Urinary bladder (tissue), 4 donors: ENCODE data around the gene GSPT1. TPM values are rescaled to one million over a fixed set of nuclear protein-coding genes. Genes with fewer than 3 reads are reported as not detected.

Source experiments
- DNase-seq: peaks from one replicate; pipeline ENCODE4 v3.0.0-alpha.2; 2015; ENCODE audit errors: extremely low spot score
- H3K27ac ChIP-seq: one replicate; pipeline ENCODE4 v1.5.1; 2013; ENCODE audit warnings: low read depth, mild to moderate bottlenecking, moderate library complexity
- H3K36me3 ChIP-seq: one replicate; pipeline ENCODE4 v1.6.1; 2013; ENCODE audit warnings: mild to moderate bottlenecking, moderate library complexity; ENCODE audit not compliant: insufficient read depth
- H3K4me1 ChIP-seq: one replicate; pipeline ENCODE4 v1.6.1; 2013; ENCODE audit warnings: mild to moderate bottlenecking, moderate library complexity; ENCODE audit not compliant: insufficient read depth
- H3K4me3 ChIP-seq: one replicate; pipeline ENCODE4 v1.5.1; 2013; ENCODE audit warnings: low read depth, low read length
- WGBS: extraction: QIAGEN DNeasy Blood & Tissue Kit; methylation state at CpG from one replicate; pipeline ENCODE4 v1.1.7; 2013; 5-methylcytosine and 5-hydroxymethylcytosine counted together
- polyA plus RNA-seq: library from polyadenylated mRNA; stranded (reverse); fragments of 200-250 nt; gene quantifications from one replicate; pipeline ENCODE4 v1.2.3, GENCODE V29; 2013
- total RNA-seq: library from RNA; depleted of rRNA; stranded (reverse); fragments of >200 nt; gene quantifications from one replicate; pipeline ENCODE4 v1.2.3, GENCODE V29; 2014
- donor health status: healthy with polysubstance abuse.
- donor health status: healthy.

The GSPT1 gene
- total and polyA plus RNA-seq, 2 donors: 44.5 to 61.4 TPM

DNA sequence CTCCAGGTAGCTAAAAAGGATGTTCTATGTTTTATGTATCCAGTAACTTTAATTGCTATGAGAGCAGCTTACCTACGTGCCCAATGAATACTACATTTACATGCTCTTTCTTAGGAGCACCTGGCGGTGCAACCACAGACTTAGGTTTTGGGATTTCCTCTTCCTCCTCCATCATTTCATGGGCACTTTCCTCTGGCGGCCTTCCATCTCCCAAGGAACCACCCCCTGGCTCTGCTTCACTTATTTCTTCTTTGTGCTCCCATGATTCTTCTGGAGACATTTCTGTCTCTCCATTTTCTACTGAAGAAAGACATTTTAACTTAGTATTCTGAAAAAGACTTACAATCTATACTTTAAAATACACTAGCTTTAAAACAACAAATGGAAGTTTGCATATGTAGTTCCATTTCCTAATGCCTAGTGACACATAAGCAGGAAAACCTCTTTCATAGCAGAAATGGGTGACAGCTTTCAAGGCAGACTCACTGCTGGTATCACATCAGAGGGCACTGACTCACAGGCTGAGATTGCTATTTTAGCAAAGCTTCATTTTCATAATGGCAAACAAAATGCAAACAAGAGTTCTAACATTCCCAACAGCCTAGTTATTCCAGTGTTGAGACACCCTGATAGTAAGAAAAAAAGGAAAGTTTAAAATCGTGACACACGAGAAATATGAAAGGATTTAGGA lies 19.1 kb downstream of the GSPT1 start:
- Histone ChIP-seq H3K4me1 (no peaks in the 10 kb centered on the region), H3K36me3 (no peaks in the 10 kb centered on the region), H3K4me3 (no peak overlapping the region), H3K27ac (no peak overlapping the region)
- DNase-seq: no peak
- WGBS: 78% methylated on average over 5 of the region's 5 CpGs

DNA sequence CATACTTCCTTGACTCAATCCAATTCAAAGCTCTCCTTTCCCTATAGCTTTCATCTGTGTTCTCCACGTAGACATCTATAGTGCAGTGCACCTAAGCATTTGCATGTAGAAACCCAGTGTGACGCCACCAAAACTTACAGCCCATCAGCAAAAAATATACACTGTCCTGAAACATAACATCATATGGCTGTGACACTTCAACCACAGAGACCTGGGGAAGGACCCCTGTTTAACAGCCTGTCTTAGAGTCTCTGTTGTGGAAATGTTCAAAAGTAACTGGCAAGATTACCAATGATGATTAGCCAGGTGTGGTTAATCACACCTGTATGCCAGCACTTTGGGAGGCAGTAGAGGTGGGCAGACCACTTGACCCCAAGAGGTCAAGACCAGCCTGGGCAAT lies 22.2 kb downstream of the GSPT1 start:
- Histone ChIP-seq H3K4me3 (no peak overlapping the region), H3K27ac (no peak overlapping the region), H3K4me1 (no peaks in the 10 kb centered on the region), H3K36me3 (no peaks in the 10 kb centered on the region)
- 99% methylated on average over 2 of the region's 2 CpGs for WGBS
- DNase-seq: no peak

DNA sequence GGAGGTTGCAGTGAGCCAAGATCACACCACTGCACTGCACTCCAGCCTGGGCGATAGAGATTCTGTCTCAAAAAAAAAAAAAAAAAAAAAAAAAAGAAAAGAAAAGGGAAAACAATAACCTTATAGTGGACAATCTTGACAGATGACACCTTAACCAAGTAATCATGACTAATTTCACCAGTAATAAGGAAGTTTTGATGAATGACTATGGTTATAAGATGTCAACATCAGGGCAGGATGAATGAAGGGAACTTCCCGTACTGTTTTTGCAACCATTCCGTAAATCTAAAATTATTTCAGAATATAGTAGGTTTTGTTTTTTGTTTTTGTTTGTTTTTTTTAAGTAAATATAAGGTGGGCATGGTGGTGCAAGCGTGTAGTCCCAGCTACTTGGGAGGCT lies 23.0 kb downstream of the GSPT1 start:
- Histone ChIP-seq H3K4me1 (no peaks in the 10 kb centered on the region), H3K36me3 (no peaks in the 10 kb centered on the region), H3K4me3 (no peak overlapping the region), H3K27ac (no peak overlapping the region)
- WGBS: 71% methylated on average over 4 of the region's 4 CpGs
- DNase-seq: no peak

DNA sequence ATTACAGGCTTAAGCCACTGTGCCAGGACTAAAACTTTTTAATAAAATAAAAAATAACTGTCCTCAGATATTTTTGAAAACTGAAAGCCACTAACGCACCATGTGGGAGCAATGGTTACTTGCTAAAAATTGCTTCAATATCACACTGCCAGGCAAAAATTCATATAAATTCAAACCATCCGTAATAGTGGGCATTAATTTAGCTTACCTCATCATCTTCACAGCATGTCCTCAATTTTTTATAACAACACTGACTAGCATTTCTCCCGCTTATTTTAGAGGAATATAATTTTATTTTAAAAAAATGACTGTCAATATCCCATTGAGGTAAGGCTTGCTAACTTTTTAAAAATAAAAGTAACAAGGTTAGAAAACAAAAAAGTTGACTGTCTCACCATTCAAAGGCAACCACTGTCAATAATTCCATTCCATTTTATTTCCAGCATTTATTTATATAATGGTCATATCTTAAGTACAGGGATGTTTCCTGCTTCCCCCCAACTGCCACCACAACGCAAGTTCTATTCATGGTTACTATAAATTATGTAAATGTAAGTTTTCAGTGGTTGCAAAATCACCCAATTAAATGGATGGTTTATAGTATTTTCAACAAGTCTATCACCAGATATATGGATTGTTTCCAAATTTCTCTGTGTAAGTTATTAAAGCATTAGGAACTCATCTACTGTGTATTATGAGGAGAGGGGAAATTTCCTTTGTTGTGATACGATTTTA lies 25.4 kb downstream of the GSPT1 start:
- no peak for DNase-seq
- H3K36me3 ChIP-seq: peaks cover 2% of the 10 kb centered on the region
- no peaks in the 10 kb centered on the region for H3K4me1 ChIP-seq
- no peak overlapping the region for H3K27ac ChIP-seq
- WGBS: 81% methylated on average over 5 of the region's 5 CpGs
- no peak overlapping the region for H3K4me3 ChIP-seq

DNA sequence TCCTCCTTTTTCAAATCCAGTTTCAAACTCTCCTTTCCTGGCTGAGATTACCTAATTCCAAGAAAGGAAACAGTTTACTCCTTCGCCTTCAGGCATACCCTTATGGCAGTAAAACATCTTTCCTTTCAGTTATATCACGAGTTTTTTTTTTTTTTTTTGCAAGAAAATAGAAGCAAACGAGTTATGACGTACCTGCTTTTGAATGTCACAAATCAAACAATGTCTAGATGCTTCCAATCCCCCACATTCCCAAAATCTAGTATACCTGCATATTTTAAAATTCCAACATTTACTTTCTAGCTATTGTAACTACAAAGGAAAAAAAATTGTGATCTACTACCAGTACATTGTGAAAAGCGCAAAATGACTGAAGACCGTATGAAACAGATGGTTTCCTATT lies 28.9 kb downstream of the GSPT1 start:
- no peak overlapping the region for H3K4me3 ChIP-seq
- H3K36me3 ChIP-seq: peaks cover 2% of the 10 kb centered on the region
- no peak for DNase-seq
- no peak overlapping the region for H3K27ac ChIP-seq
- 89% methylated on average over 6 of the region's 6 CpGs for WGBS
- no peaks in the 10 kb centered on the region for H3K4me1 ChIP-seq

DNA sequence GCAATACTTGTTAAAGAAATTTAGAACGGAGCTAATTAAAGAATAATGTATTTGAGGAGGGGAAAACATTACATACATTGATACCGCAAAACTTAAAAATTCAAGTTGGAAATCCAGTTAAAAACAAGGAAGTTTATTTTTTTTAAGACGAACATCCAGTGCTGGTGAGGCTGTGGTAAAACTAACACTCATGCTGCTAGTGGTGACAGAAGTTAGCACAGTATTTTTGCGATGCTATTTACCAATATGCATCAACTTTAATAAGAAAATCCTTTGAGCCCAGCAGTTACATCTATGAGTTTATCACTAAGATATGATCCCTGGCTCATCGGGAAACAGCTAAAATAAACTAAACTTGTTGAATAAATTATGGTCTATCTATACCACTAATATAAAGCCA lies 31.7 kb downstream of the GSPT1 start:
- 97% methylated on average over 5 of the region's 5 CpGs for whole genome bisulfite sequencing
- peaks cover 2% of the 10 kb centered on the region for H3K36me3 ChIP-seq
- no peaks in the 10 kb centered on the region for H3K4me1 ChIP-seq
- no peak overlapping the region for H3K27ac ChIP-seq
- DNase-seq: no peak
- H3K4me3 ChIP-seq: no peak overlapping the region

DNA sequence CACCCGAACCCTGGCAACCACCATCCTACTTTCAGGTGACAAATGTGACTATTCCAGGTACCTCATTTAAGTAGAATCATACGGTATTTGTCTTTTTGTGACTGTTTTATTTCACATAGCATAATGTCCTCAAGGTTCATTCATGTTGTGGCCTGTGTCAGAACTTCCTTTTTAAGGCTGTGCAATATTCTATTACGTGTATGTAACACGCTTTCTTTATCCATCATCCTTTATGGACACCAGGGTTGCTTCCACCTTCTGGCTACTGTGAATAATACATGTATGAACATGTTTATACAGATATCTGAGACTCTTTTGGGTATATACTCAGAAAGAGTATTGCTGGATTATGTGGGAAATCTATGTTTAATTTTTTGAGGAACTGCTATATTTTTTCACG lies 35.7 kb downstream of the GSPT1 start:
- no peak overlapping the region for H3K4me3 ChIP-seq
- no peaks in the 10 kb centered on the region for H3K4me1 ChIP-seq
- WGBS: 92% methylated on average over 5 of the region's 5 CpGs
- H3K36me3 ChIP-seq: peaks cover 9% of the 10 kb centered on the region
- no peak overlapping the region for H3K27ac ChIP-seq
- DNase-seq: no peak

DNA sequence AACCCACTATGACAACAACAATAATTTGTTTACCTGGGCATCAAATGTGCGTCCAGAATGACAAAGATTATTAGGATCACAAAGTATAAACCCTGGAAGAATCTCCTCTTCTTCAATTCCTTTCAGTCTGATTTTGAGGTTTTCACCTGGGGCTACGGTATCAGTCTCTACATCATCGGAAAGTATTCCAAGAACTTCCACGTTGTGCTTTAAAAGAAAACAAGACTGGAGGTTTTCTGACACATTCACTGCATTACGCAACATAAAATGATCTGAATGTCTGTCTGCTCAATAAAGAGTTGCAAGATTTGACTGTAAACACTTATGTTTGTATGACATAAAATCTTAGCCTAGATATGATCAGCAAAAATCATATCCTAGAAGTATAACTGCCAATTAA lies 38.4 kb downstream of the GSPT1 start:
- peaks cover 9% of the 10 kb centered on the region for H3K36me3 ChIP-seq
- 86% methylated on average over 5 of the region's 5 CpGs for WGBS

DNA sequence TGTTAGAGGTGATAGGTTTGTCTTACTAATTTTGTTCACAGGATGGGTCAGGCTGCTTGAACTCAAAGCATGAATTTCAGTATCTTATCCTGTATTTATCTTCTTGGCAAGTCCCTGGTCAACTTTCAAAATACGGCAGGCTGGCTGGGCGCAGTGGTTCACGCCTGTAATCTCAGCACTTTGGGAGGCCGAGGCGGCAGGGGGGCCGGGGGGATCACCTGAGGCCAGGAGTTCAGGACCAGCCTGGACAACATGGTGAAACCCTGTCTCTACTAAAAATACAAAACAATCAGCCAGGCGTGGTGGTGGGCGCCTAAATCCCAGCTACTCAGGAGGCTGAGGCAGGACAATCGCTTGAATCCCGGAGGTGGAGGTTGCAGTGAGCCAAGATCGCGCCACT lies 39.5 kb downstream of the GSPT1 start:
- WGBS: 87% methylated on average over 12 of the region's 12 CpGs
- DNase-seq: no peak
- H3K36me3 ChIP-seq: peaks cover 9% of the 10 kb centered on the region
- H3K27ac ChIP-seq: no peak overlapping the region
- H3K4me3 ChIP-seq: no peak overlapping the region
- H3K4me1 ChIP-seq: no peaks in the 10 kb centered on the region

More for the DNA sequence above, 38.4 kb downstream of the GSPT1 start:
- no peak for DNase-seq
- H3K4me3 ChIP-seq: no peak overlapping the region
- H3K27ac ChIP-seq: no peak overlapping the region
- H3K4me1 ChIP-seq: no peaks in the 10 kb centered on the region

DNA sequence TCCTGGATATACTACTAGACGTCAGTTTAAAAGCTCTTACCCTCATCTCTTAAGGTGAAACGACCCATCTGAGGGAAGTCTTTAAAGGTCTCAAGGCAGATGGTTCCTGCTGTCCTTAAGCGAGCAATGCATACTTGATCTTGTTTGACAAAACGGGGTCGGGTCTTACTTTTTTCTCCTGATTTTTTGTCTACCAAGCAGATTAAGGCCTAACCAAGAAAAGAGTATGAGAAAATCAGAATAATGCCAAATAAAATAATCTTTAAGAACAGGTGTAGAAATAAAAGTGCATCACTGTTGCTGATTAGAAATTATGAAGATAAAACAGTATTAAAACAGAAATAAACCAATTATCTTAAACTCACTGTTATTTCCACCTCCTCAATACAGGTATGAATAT lies 40.0 kb downstream of the GSPT1 start:
- peaks cover 9% of the 10 kb centered on the region for H3K36me3 ChIP-seq
- WGBS: 79% methylated on average over 5 of the region's 5 CpGs
- no peak overlapping the region for H3K27ac ChIP-seq
- H3K4me1 ChIP-seq: no peaks in the 10 kb centered on the region
- no peak for DNase-seq
- H3K4me3 ChIP-seq: no peak overlapping the region

DNA sequence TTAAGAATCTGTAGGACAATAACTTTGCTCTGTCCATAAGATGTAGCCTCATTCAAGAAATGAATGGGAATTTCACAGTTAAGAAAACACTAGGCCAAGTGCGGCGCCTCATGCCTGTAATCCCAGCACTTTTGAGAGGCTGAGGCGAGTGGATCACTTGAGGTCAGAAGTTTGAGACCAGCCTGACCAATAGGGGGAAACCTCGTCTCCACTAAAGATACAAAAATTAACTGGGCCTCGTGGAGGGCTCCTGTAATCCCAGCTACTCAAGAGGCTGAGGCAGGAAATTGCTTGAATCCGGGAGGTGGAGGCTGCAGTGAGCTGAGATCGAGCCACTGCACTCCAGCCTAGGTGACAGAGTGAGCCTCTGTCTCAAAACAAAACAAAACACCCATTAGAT lies 44.6 kb downstream of the GSPT1 start:
- Histone ChIP-seq H3K27ac (no peak overlapping the region), H3K36me3 (peaks cover 5% of the 10 kb centered on the region), H3K4me1 (no peaks in the 10 kb centered on the region), H3K4me3 (no peak overlapping the region)
- no peak for DNase-seq
- WGBS: 34% methylated on average over 7 of the region's 7 CpGs

DNA sequence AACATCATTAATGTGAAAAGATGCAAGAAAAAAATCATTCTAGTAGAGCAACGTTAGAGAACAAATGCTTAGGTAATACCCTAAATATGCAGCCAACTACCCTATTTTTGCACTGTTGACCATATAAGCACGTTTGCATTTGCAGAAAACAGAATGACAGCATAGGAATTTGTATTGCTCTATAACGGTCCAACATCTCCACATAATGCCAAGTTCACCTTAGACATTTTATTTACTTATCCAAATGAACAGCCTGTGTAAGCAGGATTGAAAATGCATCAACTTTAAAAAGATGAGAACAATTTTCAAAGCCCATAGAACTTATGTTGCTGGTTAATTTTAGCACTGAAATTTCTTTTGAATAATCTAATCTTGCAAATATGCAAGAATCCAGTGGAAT lies 45.4 kb downstream of the GSPT1 start:
- H3K4me1 ChIP-seq: no peaks in the 10 kb centered on the region
- 29% methylated on average over 3 of the region's 3 CpGs for WGBS
- no peak overlapping the region for H3K27ac ChIP-seq
- H3K4me3 ChIP-seq: no peak overlapping the region
- peaks cover 1% of the 10 kb centered on the region for H3K36me3 ChIP-seq
- DNase-seq: no peak

DNA sequence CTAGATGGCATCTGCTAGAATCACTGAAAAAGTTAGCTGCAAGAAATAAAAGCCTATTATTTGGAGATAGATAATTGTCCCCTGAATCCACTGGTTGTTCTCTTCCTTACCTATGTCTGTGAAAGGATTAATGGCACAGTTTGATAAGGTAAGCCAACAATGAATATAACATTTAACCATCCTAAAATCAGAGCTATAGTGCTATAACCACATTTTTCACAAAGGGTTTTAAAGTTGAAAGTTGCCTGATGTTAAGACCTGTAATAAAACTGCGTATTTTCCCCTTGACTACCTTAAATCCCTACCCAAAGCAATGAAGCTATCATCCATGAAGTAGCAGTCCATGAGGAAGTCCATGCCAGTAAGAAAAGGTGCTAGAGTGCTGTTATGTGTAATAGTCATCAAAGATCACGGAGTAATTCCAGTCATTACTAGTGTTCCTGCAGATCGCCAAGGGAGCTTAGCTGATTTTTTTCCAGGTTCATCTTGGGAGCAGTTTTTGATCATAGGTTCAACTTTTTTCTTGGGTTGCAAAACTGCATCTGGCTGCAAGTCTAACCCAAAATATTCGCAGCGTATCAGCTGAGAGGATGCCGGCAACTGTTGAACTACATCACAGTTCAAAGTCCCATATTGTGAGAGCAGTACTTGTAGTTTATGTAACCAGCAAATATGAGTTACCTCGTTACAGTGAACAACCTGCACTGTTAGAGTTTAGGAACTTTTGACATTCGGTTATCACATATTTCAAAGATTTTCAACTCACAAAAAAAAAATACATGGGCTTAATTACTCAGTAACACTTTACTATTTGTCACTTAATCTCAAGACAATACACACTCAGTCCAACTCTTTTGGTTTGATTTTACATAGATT lies 46.2 kb downstream of the GSPT1 start:
- WGBS: 85% methylated on average over 8 of the region's 8 CpGs
- H3K27ac ChIP-seq: no peak overlapping the region
- no peaks in the 10 kb centered on the region for H3K36me3 ChIP-seq
- no peaks in the 10 kb centered on the region for H3K4me1 ChIP-seq
- DNase-seq: no peak
- H3K4me3 ChIP-seq: no peak overlapping the region
